ENCODE measurements around the gene PIAS4. TPM values are rescaled to one million over a fixed set of nuclear protein-coding genes. Genes with fewer than 3 reads are reported as not detected.
A peak's percentile ranks its signal among the peaks of the same experiment; 100 is the strongest.

The PIAS4 gene
- total and polyA plus RNA-seq, 2 of the 13 experiments (the other 11 are each of a cell fraction or from before 2014, with no cell fraction given) = 9.0 to 20.1 TPM

- TF ChIP-seq SKIL (CRISPR knock-in tag; IDR thresholded peaks at IDR 0.05; ENCODE audit: borderline replicate concordance) (peak; percentile 60; the same call in 1 of the 2 replicates), ELK4 (CRISPR knock-in tag; IDR thresholded peaks at IDR 0.05; ENCODE audit: borderline replicate concordance) (peak; percentile 78; the same call in 1 of the 2 replicates), ZBTB38 (CRISPR knock-in tag; IDR thresholded peaks at IDR 0.05) (peak; percentile 98), PRDM10 (CRISPR knock-in tag; IDR thresholded peaks at IDR 0.05; ENCODE audit: low read depth) (no peak), KDM5A (IDR thresholded peaks at IDR 0.05; ENCODE audit: borderline replicate concordance, low read length) (peak; percentile 74), POGZ (CRISPR knock-in tag; IDR thresholded peaks at IDR 0.05) (peak; percentile 65; the same call in 1 of the 2 replicates), KDM3A (CRISPR knock-in tag; IDR thresholded peaks at IDR 0.05; ENCODE audit: low read depth) (0 out of 2 replicates have a peak, but pooled peaks have one; percentile 13), ZNF816 (CRISPR knock-in tag; IDR thresholded peaks at IDR 0.05; ENCODE audit: borderline replicate concordance) (peak; percentile 81; the same call in 1 of the 2 replicates), DRAP1 (CRISPR knock-in tag; IDR thresholded peaks at IDR 0.05) (peak; percentile 93), GABPB1 (CRISPR knock-in tag; IDR thresholded peaks at IDR 0.05) (peak; percentile 91), ZSCAN29 (CRISPR knock-in tag; conservative IDR thresholded peaks at IDR 0.05) (0 out of 2 replicates have a peak, but pooled peaks have one; percentile 49), ATRX (CRISPR knock-in tag; IDR thresholded peaks at IDR 0.05; ENCODE audit: borderline replicate concordance) (no peak), MYNN (CRISPR knock-in tag; IDR thresholded peaks at IDR 0.05; ENCODE audit: low read depth) (no peak; the same call in 1 of the 2 replicates), KLF6 (CRISPR knock-in tag; IDR thresholded peaks at IDR 0.05) (peak; percentile 91), TRIM24 (CRISPR knock-in tag; IDR thresholded peaks at IDR 0.05) (no peak), ETV6 (CRISPR knock-in tag; conservative IDR thresholded peaks at IDR 0.05) (0 out of 2 replicates have a peak, but pooled peaks have one; percentile 22), ZNF710 (CRISPR knock-in tag; IDR thresholded peaks at IDR 0.05; ENCODE audit: borderline replicate concordance) (peak; percentile 75; the same call in 1 of the 2 replicates), ZNF296 (CRISPR knock-in tag; conservative IDR thresholded peaks at IDR 0.05) (no peak)
Measured at GRCh38 chr19:3984908-3985642, 22.5 kb upstream of the PIAS4 start, which contains the start of gene EEF2 (continued).

Measured in HepG2 (cell line).